C1 segment of cervical spinal cord (tissue), 14 donors: Measurements from ENCODE around the gene GPA33.

Experiments used
- DNase-seq, 14 donors: peaks; one replicate each; lab custom pipeline; 2025; lab: John Stamatoyannopoulos, UW

GPA33 gene

GRCh38 chr1:167088746-167089417 lies 1.3 kb downstream of the GPA33 start:
- DNase-seq, result no peak

DNA sequence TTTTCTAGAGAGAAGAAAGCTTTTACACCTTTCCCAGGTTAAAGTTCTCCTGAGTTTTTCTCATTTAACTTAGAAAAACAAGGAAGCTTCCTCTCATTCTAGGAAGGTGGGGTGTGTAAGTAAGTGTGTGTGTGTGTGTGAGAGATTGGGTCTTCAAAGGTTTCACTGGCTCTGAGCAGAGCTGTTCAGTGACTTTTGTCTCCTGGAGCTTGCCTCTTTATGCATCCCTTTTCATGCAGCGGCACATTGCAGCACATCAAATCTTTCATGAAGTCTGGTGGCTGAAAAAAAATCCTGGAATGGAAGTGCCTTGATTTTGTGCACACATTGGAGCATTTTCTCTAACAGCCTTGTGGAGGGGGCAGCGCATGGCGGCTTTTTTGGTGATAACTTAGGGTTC lies 3.4 kb downstream of the GPA33 start:
- DNase-seq, result no peak

DNA sequence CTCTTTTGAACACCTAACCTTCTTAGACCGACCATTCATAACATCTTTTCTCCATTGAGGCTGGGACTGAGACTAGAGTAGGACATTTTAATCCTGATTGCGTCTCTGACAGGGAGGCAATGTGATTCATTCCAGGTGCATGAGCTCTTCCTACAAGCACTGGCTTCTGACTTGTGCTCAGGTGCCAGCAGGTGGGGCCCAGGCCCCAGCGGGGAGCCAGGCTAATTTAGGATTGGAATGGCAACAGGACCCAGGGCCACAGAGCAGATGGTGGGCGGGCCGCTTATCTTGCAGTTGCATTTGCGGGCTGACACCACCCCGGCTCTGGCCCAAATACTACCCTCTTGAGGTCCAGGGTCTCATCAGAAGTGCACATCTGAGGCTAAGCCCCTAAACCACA lies 4.1 kb downstream of the GPA33 start:
- peak in 1 of 14 donors; percentile 67 for DNase-seq

DNA sequence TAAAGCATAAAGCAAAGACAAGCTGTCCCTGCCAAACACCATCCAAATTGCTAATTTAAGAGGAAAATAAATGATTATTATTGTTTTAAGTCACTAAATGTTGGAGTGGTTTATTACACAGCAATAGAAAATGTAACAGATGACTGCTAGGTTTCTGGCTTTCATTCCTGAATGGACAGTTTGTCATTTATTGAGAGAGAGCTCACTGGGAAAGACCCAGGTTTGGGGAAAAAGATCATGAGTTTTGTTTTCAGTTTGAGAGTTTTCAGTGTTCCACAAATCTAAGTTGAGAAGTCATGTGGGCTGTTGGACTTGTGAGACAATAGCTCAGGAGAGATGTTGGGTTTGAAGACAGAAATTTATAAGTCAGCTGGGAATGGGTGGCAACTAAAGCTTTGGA lies 5.4 kb downstream of the GPA33 start:
- DNase-seq, result no peak

DNA sequence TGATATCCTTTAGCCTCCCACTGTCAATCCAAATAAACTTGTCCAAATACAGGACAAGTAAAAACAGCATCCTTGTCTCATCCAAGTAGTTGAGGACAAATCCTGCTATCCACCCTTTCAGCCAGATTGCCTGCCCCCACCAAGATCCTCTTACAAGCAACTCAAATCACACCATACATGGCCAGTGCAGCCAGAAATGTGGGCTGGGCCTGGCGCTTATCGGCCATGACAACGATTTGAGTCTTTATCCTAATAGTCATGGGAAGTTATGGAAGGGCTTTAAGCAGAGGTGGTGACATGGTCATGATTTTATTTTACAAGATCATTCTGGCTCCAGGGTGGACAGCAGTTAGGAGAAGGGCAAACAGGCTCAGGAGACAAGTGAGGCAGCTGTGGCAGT lies 6.3 kb downstream of the GPA33 start:
- DNase-seq, result no peak

DNA sequence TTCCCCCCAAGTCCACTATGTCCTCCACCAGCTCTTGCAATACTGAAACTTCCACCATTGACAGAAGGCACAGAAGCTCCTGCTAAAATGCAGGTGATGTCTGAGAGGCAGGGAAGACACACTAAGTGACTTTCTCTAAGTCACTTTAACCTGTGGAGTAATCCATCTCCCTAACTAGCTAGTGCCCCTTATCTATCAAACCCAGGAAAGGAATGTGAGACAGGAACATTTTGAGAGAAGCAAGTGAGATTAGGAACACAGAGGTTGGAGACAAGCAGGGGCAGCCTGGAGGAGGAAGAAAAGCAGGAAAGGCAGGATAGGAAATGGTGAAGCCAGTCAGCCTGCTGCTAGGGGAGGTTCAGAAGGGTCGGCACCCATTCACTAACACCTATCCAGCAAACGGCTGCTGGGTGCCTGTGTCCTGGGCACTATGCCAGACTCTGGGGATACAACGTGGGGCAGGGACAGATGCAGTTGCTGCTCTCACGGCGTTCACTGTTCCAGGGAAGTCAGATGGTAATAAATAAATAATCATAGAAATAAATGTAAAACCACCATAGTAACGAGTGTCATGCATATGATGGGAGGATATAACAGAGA lies 7.0 kb downstream of the GPA33 start:
- DNase-seq, result no peak

- DNase-seq, result peak in 1 of 14 donors; percentile 54
Measured at GRCh38 chr1:167082511-167083027, 7.6 kb downstream of the GPA33 start.

- DNase-seq, result peak in 1 of 14 donors; percentile 80
Measured at GRCh38 chr1:167081594-167082156, 8.5 kb downstream of the GPA33 start.

DNA sequence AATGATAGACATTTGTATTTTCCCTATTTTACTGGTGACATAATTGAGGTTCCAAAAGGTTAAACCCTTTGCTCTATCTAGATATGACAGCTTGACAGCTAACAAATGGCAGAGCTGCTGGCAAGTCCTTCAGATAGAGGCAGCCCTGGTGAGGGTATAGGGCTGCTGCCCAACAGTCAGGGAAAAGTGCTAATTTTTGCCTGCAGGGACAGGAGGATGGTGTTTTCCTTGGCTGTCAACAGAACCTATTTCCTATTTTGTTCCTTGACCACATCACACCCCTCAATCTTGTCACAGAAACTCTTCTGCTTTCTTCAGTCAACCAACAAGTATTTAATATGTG lies 12.3 kb downstream of the GPA33 start:
- peak in 1 of 14 donors; percentile 78 for DNase-seq

- no peak for DNase-seq
Measured at GRCh38 chr1:167077128-167077867, 12.9 kb downstream of the GPA33 start.

DNA sequence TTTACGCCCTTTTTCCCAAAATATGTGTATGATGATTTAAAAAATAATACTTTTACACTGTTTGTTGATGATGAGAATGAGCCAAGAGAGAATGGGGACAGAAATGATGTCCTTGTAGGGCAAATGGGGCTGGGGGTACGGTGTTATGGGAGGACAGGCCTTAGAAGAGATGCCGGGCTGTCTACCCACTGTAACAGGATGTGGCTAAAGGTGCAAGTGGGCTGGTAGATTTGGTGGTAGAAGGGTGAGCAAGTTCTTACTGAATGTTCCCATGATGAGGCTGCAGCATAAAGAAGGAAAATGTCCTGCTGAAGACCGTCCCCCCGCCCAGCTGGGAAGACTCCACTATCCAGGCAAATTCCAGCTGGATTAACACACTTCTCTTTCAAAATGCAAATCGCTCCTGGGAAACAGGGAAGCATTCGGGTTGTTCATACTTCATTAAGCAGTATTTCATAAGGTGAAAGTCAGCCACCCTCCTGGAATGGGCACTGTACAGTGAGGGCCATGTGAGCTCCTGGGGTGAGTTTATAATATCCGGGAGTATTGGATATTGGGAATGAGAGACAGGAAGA lies 14.0 kb downstream of the GPA33 start:
- no peak for DNase-seq

GRCh38 chr1:167071286-167071685 lies 18.9 kb downstream of the GPA33 start:
- no peak for DNase-seq

- DNase-seq, result no peak
Measured at GRCh38 chr1:167068761-167069160, 21.4 kb downstream of the GPA33 start.

- DNase-seq, result no peak
Measured at GRCh38 chr1:167067904-167068303, 22.3 kb downstream of the GPA33 start.

DNA sequence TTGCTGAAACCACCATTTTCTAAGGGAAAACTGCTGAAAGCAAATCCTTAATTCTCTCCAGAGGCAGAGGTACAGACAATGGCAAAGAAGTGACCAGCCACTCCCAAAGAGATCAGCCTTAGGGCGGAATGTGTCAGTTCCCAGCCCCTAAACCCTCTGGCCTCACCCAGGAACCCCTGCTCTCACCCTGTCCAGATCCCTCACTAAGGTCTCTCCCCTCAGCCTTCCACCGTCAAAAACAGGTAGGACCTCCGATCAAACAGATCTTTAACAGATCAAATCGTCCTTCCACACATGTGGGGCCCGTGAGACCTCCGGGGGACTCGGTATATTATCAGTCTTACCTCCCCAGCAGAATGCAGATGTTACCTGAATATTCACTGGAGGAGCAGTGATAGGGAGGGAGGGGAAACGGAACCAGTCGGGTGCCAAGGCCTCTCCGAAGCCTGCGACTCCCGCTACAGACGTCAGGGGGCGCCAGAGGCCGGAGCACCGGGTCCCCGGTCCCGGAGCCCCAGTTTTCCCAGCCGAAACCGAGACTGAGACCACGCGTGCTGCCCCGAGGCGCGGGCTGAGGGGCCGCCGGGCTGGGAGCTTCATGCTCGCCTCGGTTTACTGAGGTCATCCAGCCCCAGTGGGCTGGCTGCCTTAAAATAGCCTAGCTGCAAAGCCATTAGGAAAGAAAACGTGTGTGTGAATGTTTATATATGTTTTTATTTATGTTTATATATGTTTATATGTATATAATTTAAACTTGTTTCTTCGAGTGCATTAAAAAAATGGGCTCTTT lies 23.6 kb downstream of the GPA33 start:
- DNase-seq, result peak in 13 of 14 donors; percentile 16 to 84 (median 55)

- no peak for DNase-seq
Measured at GRCh38 chr1:167065471-167065870, 24.7 kb downstream of the GPA33 start.

GRCh38 chr1:167064621-167065020 lies 25.6 kb downstream of the GPA33 start:
- DNase-seq, result no peak

- no peak for DNase-seq
Measured at GRCh38 chr1:167061073-167061464, 29.1 kb downstream of the GPA33 start.

- DNase-seq, result no peak
Measured at GRCh38 chr1:167060141-167061072, 29.8 kb downstream of the GPA33 start.

GRCh38 chr1:167059809-167060107 lies 30.4 kb downstream of the GPA33 start:
- no peak for DNase-seq
